NCI-H1417 treated with DMSO at 0.1 percent for 48 hours (cell line): ENCODE measurements around the gene CLIC4.
"Not testable (repeated sequence)": the region's sequence is repeated elsewhere in the genome, so short reads cannot be mapped to it uniquely, and the experiment has no call there.

Source experiments
- DNase-seq: peaks from one replicate; lab custom pipeline; 2025; lab: John Stamatoyannopoulos, UW

Gene CLIC4

GRCh38 chr1:24820221-24820620 is 75.0 kb downstream of the CLIC4 start:
- not testable (repeated sequence) for DNase-seq

GRCh38 chr1:24822887-24823286 is 77.6 kb downstream of the CLIC4 start:
- no peak for DNase-seq

- not testable (repeated sequence) for DNase-seq
Observed at GRCh38 chr1:24823486-24823885, 78.2 kb downstream of the CLIC4 start.

DNA sequence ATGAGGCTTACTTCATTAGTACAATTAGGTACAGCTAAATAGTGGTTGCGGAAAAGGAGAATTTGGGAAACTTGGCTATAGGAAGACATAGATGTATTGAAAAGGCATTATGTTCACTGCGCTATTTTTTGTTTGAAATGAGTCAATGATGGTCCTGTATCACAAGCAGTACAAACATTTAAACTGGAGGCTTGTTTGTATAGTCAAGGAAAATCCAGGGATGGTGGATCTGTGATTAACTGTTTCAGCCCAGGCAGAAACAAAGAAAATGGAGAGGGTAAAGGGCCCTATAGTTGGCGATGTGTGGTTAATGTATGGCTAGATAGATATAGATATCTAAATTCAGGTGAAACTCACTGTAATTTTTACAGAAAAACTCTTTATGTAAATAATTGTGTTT is 79.9 kb downstream of the CLIC4 start:
- DNase-seq, result no peak

GRCh38 chr1:24826510-24826909 is 81.3 kb downstream of the CLIC4 start:
- DNase-seq, result no peak

- DNase-seq, result no peak
Observed at GRCh38 chr1:24827379-24828135, 82.3 kb downstream of the CLIC4 start.

DNA sequence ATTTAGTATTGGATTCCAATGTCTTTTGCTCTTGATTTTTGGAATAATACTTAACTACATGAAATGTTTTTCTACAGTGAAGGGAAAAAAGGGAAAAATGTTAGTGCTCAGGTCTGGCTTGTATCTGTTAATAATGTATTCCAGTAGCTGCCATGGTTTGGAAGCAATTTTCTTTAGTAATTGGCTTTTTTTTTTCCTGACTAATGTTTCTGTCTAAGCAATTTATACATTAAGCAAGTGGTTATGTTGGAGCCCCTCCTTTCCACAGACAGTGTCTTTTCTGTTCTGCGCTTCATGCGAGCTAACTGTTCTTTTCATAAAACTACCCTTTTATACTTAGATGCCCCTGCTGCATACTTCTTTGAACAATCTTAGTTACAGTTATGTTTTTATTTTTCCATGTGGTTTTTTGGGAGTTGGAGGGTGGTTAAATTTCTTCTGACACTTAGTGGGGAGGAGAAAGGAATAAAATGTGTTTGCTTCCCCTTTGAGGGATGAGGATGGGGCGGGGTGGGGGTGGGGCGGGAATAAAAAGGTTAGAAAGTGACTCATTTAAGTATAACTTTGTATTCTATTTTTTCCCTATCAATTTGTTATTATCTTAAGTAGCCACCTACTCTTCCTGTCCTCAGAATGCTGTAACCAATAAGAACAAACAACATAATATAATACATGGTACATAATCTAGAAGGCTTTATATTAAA is 83.1 kb downstream of the CLIC4 start:
- DNase-seq, result no peak

DNA sequence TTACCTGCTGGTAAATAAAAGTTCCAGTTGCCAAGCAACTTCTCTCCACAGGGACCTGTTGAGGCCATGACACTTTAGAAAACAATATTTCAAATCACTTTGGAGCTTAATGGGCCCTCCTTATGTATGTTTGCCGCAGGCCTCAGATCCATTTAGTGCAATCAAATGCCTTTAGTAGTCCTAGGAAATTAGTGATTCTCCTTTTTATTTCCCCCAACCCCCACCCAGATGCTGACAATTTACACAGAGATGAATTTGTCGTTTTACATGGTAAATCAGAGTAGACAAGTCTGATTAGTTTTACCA is 83.6 kb downstream of the CLIC4 start:
- peak; percentile 73 for DNase-seq

- DNase-seq, result peak; percentile 66
Observed at GRCh38 chr1:24830680-24831272, 85.5 kb downstream of the CLIC4 start.

- DNase-seq, result no peak
Observed at GRCh38 chr1:24841593-24841992, 96.3 kb downstream of the CLIC4 start.

DNA sequence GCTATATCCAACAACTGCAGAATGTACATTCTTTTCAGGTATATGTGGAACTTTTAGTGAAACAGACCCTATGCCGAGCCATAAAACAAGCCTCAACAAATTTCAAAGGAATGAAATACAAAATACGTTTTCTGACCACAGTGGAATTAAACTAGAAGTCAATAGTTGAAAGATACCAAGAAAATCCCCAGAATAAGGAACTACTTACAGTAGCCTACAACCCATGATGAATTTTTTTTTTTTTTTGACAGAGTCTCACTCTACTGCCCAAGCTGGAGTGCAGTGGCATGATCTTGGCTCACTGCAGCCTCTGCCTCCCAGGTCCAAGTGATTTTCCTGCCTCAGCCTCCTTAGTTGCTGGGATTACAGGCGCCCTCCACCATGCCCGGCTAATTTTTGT is 101.4 kb downstream of the CLIC4 start:
- no peak for DNase-seq

DNA sequence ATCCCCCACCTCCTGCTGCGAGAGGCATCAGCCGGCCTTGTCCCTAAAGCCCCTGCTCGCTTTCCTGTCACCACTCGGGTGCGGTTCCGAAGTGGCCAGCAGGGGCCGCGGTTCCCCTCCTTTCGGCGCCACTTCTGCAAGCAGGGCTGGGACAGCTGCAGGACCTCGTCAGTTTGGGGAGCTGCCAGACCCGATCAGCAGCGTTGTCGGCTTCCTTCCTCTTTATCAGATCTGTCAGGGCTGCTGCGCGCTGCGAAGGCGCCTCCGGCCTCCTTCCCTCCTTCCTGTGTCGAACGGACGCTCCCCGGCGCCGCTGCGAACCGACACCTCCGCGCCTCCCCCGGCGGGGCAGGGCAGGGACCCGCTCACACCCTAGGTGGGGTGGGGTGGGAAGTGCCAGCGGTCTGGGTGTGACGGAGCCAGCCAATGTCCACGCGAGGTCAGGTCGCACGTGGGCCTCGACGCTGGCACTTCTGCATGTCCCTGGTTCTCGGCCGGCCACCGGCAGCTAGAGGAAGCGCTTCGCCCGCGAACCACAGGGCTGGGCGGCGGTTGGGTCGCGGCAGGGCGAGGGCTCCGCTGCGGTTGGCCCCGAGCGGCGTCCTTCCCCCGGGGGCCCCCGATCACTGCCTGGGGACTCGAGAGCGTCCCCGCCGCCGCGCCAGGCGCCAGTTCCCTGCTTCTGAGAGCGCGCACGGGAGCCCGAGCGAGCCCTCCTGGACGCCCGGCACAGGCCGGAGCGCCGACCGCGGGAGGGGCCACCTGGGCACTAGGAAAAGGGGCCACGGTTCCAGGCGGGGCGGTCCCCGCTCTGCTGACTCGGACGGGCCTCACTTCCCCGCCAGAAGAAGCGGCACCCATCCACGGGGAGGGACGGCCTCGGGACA is 103.0 kb downstream of the CLIC4 start:
- no peak for DNase-seq

DNA sequence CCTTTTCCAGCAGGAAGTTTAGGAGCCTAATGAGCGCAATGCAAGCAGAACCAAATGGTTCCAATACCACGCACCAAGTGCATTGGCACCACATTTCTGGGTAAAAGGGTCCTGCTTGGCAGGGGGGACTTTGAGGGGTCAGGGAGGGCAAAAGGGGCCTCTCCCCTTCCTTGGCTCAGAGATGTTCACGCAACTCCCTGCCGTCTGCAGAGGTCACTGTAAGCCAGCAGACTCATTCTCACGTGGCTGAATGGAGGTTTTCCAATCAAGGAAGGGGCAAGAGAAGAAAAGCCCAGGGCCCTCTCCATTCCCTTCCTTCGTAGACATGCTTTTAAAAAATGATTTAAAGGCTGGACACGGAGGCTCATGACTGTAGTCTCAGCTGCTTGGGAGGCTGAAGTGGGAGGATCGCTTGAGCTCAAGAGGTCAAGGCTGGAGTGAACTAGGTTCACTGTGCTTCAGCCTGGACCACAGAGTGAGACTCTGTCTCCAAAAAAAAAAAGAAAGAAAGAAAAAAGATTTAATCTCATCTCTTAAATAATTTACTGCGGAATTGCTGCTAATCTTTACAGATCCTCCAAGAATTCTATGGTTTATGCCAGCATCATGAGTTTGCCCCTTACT is 104.5 kb downstream of the CLIC4 start:
- DNase-seq, result no peak

DNA sequence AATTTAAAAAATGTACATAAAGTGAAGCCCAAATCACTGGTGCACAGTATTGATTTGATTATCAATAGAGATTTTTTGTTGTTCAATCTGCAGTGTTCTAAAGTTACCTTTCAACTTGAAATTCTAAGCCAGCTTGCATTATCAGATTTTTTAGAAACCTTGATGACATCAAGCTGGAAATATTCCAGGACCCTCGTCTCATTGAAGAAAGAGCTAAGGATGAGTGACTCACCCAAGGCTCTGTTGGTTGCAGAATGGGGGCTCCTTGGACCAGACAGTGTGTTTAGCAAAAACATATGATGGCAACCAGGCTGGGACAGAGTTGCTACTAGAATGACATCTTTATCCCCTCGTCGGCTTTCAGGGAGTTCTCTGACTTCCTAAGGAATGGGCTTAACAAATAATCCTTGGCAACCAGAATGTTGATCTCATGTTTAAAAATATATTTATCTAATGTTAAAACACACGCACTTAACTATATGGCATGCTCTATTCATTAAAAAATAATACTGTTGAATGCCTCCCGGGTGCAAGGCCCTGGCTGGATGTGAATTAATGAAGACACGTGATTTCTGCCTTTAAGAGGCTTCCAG is 105.2 kb downstream of the CLIC4 start:
- no peak for DNase-seq

- DNase-seq, result no peak
Observed at GRCh38 chr1:24853649-24854048, 108.4 kb downstream of the CLIC4 start.

DNA sequence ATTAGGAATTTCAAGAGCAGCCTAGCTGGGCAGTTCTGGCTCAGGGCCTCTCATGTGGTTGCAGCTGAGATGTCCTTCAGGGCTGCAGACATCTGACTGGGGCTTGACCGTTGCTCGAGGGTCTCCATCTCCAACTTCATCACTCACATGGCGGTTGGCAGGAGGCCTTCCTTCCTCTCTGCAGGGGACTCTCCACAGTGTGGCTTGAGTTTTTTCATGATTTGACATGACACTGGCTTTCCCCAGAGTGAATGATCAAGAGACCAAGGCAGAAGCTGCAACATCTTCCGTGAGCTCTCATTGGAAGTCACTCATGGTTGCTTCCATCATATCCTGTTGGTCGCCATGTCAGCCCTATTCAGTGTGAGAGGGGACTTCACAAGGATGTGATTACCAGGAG is 110.2 kb downstream of the CLIC4 start:
- no peak for DNase-seq

- no peak for DNase-seq
Observed at GRCh38 chr1:24856787-24857506, 111.7 kb downstream of the CLIC4 start.

- DNase-seq, result no peak
Observed at GRCh38 chr1:24857507-24858133, 112.4 kb downstream of the CLIC4 start.

- no peak for DNase-seq
Observed at GRCh38 chr1:24858277-24858676, 113.0 kb downstream of the CLIC4 start.
